ENCODE results near the gene USP21.

DNA sequence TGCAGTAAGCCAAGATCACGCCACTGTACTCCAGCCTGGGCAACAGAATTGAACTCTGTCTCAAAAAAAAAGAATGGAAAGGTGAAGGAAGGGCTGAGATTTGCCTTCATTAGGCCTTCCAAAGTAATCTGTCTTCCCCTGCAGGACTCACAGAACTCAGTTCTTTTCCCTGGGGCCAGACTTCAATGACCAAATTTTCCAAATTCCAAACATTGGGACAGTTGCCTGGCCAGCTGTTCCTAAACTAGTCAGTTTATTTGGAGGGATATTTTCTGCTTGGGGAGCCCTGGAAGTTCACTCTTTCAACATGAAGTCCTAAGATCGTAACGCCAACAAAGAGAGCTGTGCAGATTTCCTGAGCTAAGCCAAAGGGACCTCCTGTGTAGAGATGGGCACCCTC, 21.4 kb upstream of the USP21 start:
- no peak for TF ChIP-seq EP300 (IDR thresholded peaks at IDR 0.05)
- TF ChIP-seq, protein P1, sequence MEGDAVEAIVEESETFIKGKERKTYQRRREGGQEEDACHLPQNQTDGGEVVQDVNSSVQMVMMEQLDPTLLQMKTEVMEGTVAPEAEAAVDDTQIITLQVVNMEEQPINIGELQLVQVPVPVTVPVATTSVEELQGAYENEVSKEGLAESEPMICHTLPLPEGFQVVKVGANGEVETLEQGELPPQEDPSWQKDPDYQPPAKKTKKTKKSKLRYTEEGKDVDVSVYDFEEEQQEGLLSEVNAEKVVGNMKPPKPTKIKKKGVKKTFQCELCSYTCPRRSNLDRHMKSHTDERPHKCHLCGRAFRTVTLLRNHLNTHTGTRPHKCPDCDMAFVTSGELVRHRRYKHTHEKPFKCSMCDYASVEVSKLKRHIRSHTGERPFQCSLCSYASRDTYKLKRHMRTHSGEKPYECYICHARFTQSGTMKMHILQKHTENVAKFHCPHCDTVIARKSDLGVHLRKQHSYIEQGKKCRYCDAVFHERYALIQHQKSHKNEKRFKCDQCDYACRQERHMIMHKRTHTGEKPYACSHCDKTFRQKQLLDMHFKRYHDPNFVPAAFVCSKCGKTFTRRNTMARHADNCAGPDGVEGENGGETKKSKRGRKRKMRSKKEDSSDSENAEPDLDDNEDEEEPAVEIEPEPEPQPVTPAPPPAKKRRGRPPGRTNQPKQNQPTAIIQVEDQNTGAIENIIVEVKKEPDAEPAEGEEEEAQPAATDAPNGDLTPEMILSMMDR (IDR thresholded peaks at IDR 0.05): no peak
